Liver (tissue), 9 donors: Measurements from ENCODE around the gene RBM28. TPM values are rescaled to one million over a fixed set of nuclear protein-coding genes. Genes with fewer than 3 reads are reported as not detected.

Experiments
- DNase-seq: peaks from one replicate; pipeline ENCODE4 v3.0.0-alpha.2; 2017; ENCODE audit warnings: low spot score
- H3K27ac ChIP-seq, 2 donors: one replicate each; pipeline ENCODE4 v1.7.0; 2013; ENCODE audit warnings: inconsistent platforms in 2 of 2, low read length in 2 of 2, control low read depth in 1 of 2, low read depth in 1 of 2, mild to moderate bottlenecking in 1 of 2
- H3K27me3 ChIP-seq, 4 donors: one replicate each; pipeline versions ENCODE4 v1.6.1 to v1.7.0; 2013; ENCODE audit warnings: low read length in 3 of 4, inconsistent platforms in 1 of 4, mild to moderate bottlenecking in 1 of 4, moderate library complexity in 1 of 4; ENCODE audit not compliant: control insufficient read depth in 4 of 4, insufficient read depth in 4 of 4
- H3K36me3 ChIP-seq, 4 donors: one replicate each; pipeline versions ENCODE4 v1.6.1 to v1.7.0; 2013; ENCODE audit warnings: low read length in 3 of 4, mild to moderate bottlenecking in 3 of 4, low read depth in 1 of 4, moderate library complexity in 1 of 4; ENCODE audit not compliant: control insufficient read depth in 4 of 4, insufficient read depth in 3 of 4
- H3K4me1 ChIP-seq, 4 donors: one replicate each; pipeline versions ENCODE4 v1.6.1 to v1.7.0; 2013; ENCODE audit warnings: low read length in 3 of 4, mild to moderate bottlenecking in 3 of 4, moderate library complexity in 1 of 4; ENCODE audit not compliant: control insufficient read depth in 4 of 4, insufficient read depth in 4 of 4
- H3K4me3 ChIP-seq, 3 donors: one replicate each; pipeline versions ENCODE4 v1.6.1 to v1.7.0; 2013; ENCODE audit warnings: low read length in 3 of 3, control low read depth in 1 of 3, low read depth in 1 of 3, mild to moderate bottlenecking in 1 of 3
- H3K9ac ChIP-seq, 2 donors: one replicate each; pipeline ENCODE4 v1.7.0; 2013; ENCODE audit warnings: low read length in 2 of 2, mild to moderate bottlenecking in 2 of 2, moderate library complexity in 2 of 2, control low read depth in 1 of 2, low read depth in 1 of 2
- H3K9me3 ChIP-seq, 4 donors: one replicate each; pipeline versions ENCODE4 v1.6.1 to v1.7.0; 2013; ENCODE audit warnings: low read length in 3 of 4; ENCODE audit not compliant: control insufficient read depth in 4 of 4
- ATF3 ChIP-seq: IDR thresholded peaks from 2 replicates; pipeline ENCODE4 v1.6.1; 2016; ENCODE audit warnings: antibody characterized with exemption
- FOXA1 ChIP-seq: IDR thresholded peaks from 2 replicates; pipeline ENCODE4 v1.6.1; 2016; ENCODE audit warnings: antibody characterized with exemption
- FOXA2 ChIP-seq: IDR thresholded peaks from 2 replicates; pipeline ENCODE4 v1.6.1; 2016; ENCODE audit warnings: antibody characterized with exemption
- GABPA ChIP-seq, 2 donors: IDR thresholded peaks in 1 of 2; conservative IDR thresholded peaks in 1 of 2; 2 replicates each; pipeline ENCODE4 v1.6.1; 2016; ENCODE audit warnings: antibody characterized with exemption in 2 of 2, mild to moderate bottlenecking in 1 of 2, moderate library complexity in 1 of 2
- HNF4A ChIP-seq, 2 donors: conservative IDR thresholded peaks; 2 replicates each; pipeline ENCODE4 v1.6.1; 2016; ENCODE audit warnings: antibody characterized with exemption in 2 of 2, mild to moderate bottlenecking in 2 of 2
- HNF4G ChIP-seq: IDR thresholded peaks from 2 replicates; pipeline ENCODE4 v1.6.1; 2016; ENCODE audit warnings: antibody characterized with exemption
- JUND ChIP-seq, 2 donors: IDR thresholded peaks; 2 replicates each; pipeline ENCODE4 v1.6.1; 2016; ENCODE audit warnings: antibody characterized with exemption in 2 of 2
- NR2F2 ChIP-seq: IDR thresholded peaks from 2 replicates; pipeline ENCODE4 v1.6.1; 2016; ENCODE audit warnings: antibody characterized with exemption
- RAD21 ChIP-seq, 2 donors: IDR thresholded peaks; 2 replicates each; pipeline ENCODE4 v1.6.1; 2016; ENCODE audit warnings: antibody characterized with exemption in 2 of 2, mild to moderate bottlenecking in 2 of 2
- REST ChIP-seq: IDR thresholded peaks from 2 replicates; pipeline ENCODE4 v1.6.1; 2016; ENCODE audit warnings: antibody characterized with exemption, mild to moderate bottlenecking
- RXRA ChIP-seq, 2 donors: IDR thresholded peaks; 2 replicates each; pipeline ENCODE4 v1.6.1; 2017 to 2018; ENCODE audit warnings: antibody characterized with exemption in 2 of 2, mild to moderate bottlenecking in 1 of 2
- SP1 ChIP-seq: IDR thresholded peaks from 2 replicates; pipeline ENCODE4 v1.6.1; 2018; ENCODE audit warnings: antibody characterized with exemption, mild to moderate bottlenecking
- TAF1 ChIP-seq: conservative IDR thresholded peaks from 2 replicates; pipeline ENCODE4 v1.6.1; 2016; ENCODE audit warnings: antibody characterized with exemption, mild to moderate bottlenecking
- YY1 ChIP-seq: IDR thresholded peaks from 2 replicates; pipeline ENCODE4 v1.6.1; 2016; ENCODE audit warnings: antibody characterized with exemption, mild to moderate bottlenecking
- WGBS: extraction: QIAGEN DNeasy Blood & Tissue Kit; methylation state at CpG from one replicate; pipeline ENCODE4 v1.1.7; 2013; 5-methylcytosine and 5-hydroxymethylcytosine counted together
- polyA plus RNA-seq, 2 donors: library from polyadenylated mRNA; stranded (reverse) in 1 of 2; unstranded in 1 of 2; fragments of 200-250 nt in 1 of 2; fragments of >200 nt in 1 of 2; fragmentation: Nextera tagmentation in 1 of 2; extraction: Ambion mirVana in 1 of 2; gene quantifications; one replicate each; pipeline versions ENCODE4 v1.2.1 to v1.2.3, GENCODE V29; 2013 to 2015
- total RNA-seq, 2 donors: library from RNA; depleted of rRNA; stranded (reverse); fragments of >200 nt; gene quantifications; one replicate each; pipeline ENCODE4 v1.2.3, GENCODE V29; 2014
- TF ChIP-seq, protein P1 (sequence below): IDR thresholded peaks from 2 replicates; pipeline ENCODE4 v1.6.1; 2016; ENCODE audit warnings: antibody characterized with exemption
- TF ChIP-seq, protein P2 (sequence below): IDR thresholded peaks from 2 replicates; pipeline ENCODE4 v1.6.1; 2016; ENCODE audit warnings: antibody characterized with exemption
- TF ChIP-seq, protein P3 (sequence below): fragments of 150-350 bp; IDR thresholded peaks from 2 replicates; pipeline ENCODE4 v1.5.1; 2017; ENCODE audit warnings: improper control_type of control experiment, low read depth, low read length; ENCODE audit not compliant: missing input control
- donor health status: healthy.
- donor health status: healthy.
- donor health status: healthy.
- donor health status: healthy.
- donor health status: healthy.

RBM28 gene
- total and polyA plus RNA-seq, 4 donors, result 3.6 to 16.1 (median 11.7) TPM

GRCh38 chr7:128267595-128267924, 76.1 kb downstream of the RBM28 start (continued):
- TF ChIP-seq, protein P1, sequence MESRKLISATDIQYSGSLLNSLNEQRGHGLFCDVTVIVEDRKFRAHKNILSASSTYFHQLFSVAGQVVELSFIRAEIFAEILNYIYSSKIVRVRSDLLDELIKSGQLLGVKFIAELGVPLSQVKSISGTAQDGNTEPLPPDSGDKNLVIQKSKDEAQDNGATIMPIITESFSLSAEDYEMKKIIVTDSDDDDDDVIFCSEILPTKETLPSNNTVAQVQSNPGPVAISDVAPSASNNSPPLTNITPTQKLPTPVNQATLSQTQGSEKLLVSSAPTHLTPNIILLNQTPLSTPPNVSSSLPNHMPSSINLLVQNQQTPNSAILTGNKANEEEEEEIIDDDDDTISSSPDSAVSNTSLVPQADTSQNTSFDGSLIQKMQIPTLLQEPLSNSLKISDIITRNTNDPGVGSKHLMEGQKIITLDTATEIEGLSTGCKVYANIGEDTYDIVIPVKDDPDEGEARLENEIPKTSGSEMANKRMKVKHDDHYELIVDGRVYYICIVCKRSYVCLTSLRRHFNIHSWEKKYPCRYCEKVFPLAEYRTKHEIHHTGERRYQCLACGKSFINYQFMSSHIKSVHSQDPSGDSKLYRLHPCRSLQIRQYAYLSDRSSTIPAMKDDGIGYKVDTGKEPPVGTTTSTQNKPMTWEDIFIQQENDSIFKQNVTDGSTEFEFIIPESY, result no peak
- TF ChIP-seq HNF4A (conservative IDR thresholded peaks at IDR 0.05) (no peak), TAF1 (no peak), RAD21 (IDR thresholded peaks at IDR 0.05) (no peak), NR2F2 (no peak), FOXA1 (no peak), GABPA (IDR thresholded peaks at IDR 0.05 in 1 of 2, conservative IDR thresholded peaks at IDR 0.05 in 1 of 2) (no peak), YY1 (no peak), SP1 (no peak), RXRA (IDR thresholded peaks at IDR 0.05) (no peak), FOXA2 (no peak), JUND (IDR thresholded peaks at IDR 0.05) (no peak)
- TF ChIP-seq, protein P2, sequence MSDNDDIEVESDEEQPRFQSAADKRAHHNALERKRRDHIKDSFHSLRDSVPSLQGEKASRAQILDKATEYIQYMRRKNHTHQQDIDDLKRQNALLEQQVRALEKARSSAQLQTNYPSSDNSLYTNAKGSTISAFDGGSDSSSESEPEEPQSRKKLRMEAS, result no peak

DNA sequence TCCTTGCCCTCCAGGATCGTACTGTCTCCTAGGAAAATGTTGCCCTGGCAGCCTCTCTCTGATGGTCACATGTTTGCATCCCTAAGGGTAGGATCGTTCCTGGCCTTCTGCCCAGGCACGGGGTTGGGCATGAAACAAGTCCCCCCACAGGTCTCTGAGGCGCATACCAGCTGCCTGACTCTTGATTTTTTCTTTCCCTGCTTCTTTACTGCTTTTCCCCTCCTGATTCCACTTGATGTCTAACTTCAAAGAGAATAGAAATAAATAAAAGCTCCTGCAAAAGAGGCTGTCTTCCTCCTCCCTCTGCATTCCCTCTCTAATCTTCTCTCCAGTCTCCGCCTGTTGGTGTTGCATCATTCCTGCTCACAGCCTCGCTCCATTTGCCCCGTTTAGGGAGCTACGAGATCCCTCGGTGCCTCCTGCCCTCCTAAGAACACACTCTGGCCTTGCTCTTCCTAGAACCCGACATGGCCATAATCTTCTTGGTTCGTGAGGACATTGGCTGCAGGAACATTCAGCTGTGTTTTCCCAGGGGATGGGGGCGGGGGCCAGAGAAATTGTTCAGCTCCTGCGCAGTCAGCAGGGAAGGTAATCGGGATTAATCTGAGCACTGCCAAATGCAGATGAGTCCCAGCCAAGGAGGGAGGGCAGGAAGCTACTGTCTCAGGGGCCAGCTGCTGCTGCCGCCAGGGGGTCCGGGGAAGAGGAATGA, 76.7 kb downstream of the RBM28 start:
- H3K4me1 ChIP-seq, result peaks cover 0 to 15% (median 14%) of the 10 kb centered on the region in 4 donors
- no peak overlapping the region for H3K27ac ChIP-seq
- H3K27me3 ChIP-seq, result peaks cover 0 to 3% (median 0%) of the 10 kb centered on the region in 4 donors
- no peak for DNase-seq
- no peaks in the 10 kb centered on the region for H3K36me3 ChIP-seq
- H3K4me3 ChIP-seq, result no peak overlapping the region
- 33% methylated on average over 16 of the region's 16 CpGs for WGBS
- H3K9ac ChIP-seq, result no peak overlapping the region
- no peaks in the 10 kb centered on the region for H3K9me3 ChIP-seq
- TF ChIP-seq ATF3, result no peak
- TF ChIP-seq, protein P3, sequence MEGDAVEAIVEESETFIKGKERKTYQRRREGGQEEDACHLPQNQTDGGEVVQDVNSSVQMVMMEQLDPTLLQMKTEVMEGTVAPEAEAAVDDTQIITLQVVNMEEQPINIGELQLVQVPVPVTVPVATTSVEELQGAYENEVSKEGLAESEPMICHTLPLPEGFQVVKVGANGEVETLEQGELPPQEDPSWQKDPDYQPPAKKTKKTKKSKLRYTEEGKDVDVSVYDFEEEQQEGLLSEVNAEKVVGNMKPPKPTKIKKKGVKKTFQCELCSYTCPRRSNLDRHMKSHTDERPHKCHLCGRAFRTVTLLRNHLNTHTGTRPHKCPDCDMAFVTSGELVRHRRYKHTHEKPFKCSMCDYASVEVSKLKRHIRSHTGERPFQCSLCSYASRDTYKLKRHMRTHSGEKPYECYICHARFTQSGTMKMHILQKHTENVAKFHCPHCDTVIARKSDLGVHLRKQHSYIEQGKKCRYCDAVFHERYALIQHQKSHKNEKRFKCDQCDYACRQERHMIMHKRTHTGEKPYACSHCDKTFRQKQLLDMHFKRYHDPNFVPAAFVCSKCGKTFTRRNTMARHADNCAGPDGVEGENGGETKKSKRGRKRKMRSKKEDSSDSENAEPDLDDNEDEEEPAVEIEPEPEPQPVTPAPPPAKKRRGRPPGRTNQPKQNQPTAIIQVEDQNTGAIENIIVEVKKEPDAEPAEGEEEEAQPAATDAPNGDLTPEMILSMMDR, result no peak
- TF ChIP-seq RXRA (IDR thresholded peaks at IDR 0.05), result no peak
- TF ChIP-seq NR2F2, result no peak
- TF ChIP-seq, protein P2, result no peak
- no peak for TF ChIP-seq FOXA1

DNA sequence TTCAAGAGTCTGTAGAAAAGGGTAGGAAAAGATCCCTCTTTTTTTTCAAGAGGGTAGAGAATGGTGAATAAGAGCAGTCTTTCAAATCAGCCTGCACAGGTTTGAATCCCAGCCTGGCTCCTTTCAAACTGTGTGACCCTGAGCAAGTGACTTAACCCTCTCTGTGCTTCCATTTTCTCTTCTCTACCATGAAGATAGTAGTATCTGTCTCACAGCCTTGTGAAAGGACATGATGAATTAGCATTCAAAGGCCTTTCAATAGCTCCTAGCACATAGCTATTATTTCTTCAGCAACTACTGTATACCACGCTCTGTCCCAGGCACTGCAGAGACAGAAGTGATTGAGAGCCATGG, 77.2 kb downstream of the RBM28 start:
- no peak for DNase-seq
- Histone ChIP-seq H3K36me3 (no peaks in the 10 kb centered on the region), H3K27ac (no peak overlapping the region), H3K9ac (no peak overlapping the region), H3K9me3 (no peaks in the 10 kb centered on the region), H3K27me3 (peaks cover 0 to 3% (median 0%) of the 10 kb centered on the region in 4 donors), H3K4me3 (no peak overlapping the region), H3K4me1 (peaks cover 0 to 10% (median 9%) of the 10 kb centered on the region in 4 donors)
- WGBS, result 96% methylated on average over 1 of the region's 1 CpG
- no peak for TF ChIP-seq ATF3
- TF ChIP-seq, protein P1, result no peak
- no peak for TF ChIP-seq TAF1
- TF ChIP-seq FOXA2, result no peak
- TF ChIP-seq NR2F2, result no peak
- TF ChIP-seq HNF4G, result no peak
- no peak for TF ChIP-seq SP1
- no peak for TF ChIP-seq REST
- TF ChIP-seq JUND (IDR thresholded peaks at IDR 0.05), result no peak
